GM12864 (cell line): Measurements from ENCODE around the gene PPP3CA.

ENCODE experiments used
- DNase-seq: peaks from one replicate; pipeline ENCODE4 v3.0.0-alpha.2; 2011; ENCODE audit warnings: low read depth
- H3K4me3 ChIP-seq: 2 replicates; pipeline ENCODE4 v1.5.1; 2011; ENCODE audit warnings: mild to moderate bottlenecking, low read depth, low read length, control low read depth
- CTCF ChIP-seq: IDR thresholded peaks from 2 replicates; pipeline ENCODE4 v1.5.1; 2011; ENCODE audit warnings: low read depth, mild to moderate bottlenecking, moderate library complexity, low read length, control low read depth, inconsistent platforms; ENCODE audit errors: missing control alignments

PPP3CA gene

GRCh38 chr4:100977746-100978397 is 369.5 kb downstream of the PPP3CA start:
- H3K4me3 ChIP-seq = no peak overlapping the region
- DNase-seq = no peak
- no peak for TF ChIP-seq CTCF

- no peak for DNase-seq
- H3K4me3 ChIP-seq = no peak overlapping the region
- no peak for TF ChIP-seq CTCF
These were observed 370.1 kb downstream of the PPP3CA start for GRCh38 chr4:100977274-100977673.
